Heart left ventricle (tissue), 13 donors: ENCODE data around the gene PATE1.

ENCODE experiments used
- POLR2A ChIP-seq, 2 donors: fragments of 450-650 bp; IDR thresholded peaks; one replicate each; pipeline ENCODE4 v1.6.1; 2017; ENCODE audit warnings: antibody characterized with exemption in 2 of 2, mild to moderate bottlenecking in 2 of 2, moderate library complexity in 2 of 2
- TF ChIP-seq, protein P1 (sequence below), 12 donors: fragments of 200-600 bp; sonication (generic) in 4 of 12; IDR thresholded peaks; one replicate each; pipeline versions ENCODE4 v1.5.0 to v1.8.0; 2018 to 2022; ENCODE audit warnings: antibody characterized with exemption in 12 of 12, mild to moderate bottlenecking in 5 of 12
- donor health status: ischemic (EF 13 %, LVEDD 7.1; RV severe dilation, severe dysfunction).
- donor health status: DM: no; HTN: yes; CAD: no.
- donor health status: DM: no; HTN: no; CAD: no.
- donor health status: ischemic (EF 25% LVEDD 6.9; RV normal size, moderate dysfunction).
- donor health status: ischemic (EF 25% LVEDD 5.7; RV mildly dilated, moderate dysfunction).
- donor health status: ischemic (EF 35%, LVEDD 5.7; RV mildly dilated, moderate dysfunction).
- donor health status: nonischemic (EF 11% LVEDD 7.7; RV severe dilation, severe dysfunction).
- donor health status: DM: yes; HTN: yes; CAD: no.
- donor health status: PGD.
- donor health status: ischemic (EF 29% LVEDD 5.4; RV normal size, mild dysfunction).
- donor health status: nonischemic (EF 23%, LVEDD 6.1; RV moderate dilation, normal function).

DNA sequence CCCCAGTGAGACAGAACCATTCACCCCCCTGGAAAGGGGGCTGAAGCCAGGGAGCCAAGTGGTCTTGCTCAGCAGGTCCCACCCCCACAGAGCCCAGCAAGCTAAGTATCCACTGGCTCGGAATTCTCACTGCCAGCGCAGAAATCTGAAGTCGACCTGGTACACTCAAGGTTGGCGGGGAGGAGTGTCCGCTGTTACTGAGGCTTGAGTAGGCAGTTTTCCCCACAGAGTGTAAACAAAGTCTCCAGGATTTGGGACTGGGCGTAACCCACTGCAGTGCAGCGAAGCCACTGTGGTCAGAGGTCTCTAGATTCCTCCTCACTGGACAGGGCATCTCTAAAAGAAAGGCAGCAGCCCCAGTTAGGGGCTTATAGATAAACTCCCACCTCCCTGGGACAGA lies 10.0 kb downstream of the PATE1 start:
- TF ChIP-seq, protein P1, sequence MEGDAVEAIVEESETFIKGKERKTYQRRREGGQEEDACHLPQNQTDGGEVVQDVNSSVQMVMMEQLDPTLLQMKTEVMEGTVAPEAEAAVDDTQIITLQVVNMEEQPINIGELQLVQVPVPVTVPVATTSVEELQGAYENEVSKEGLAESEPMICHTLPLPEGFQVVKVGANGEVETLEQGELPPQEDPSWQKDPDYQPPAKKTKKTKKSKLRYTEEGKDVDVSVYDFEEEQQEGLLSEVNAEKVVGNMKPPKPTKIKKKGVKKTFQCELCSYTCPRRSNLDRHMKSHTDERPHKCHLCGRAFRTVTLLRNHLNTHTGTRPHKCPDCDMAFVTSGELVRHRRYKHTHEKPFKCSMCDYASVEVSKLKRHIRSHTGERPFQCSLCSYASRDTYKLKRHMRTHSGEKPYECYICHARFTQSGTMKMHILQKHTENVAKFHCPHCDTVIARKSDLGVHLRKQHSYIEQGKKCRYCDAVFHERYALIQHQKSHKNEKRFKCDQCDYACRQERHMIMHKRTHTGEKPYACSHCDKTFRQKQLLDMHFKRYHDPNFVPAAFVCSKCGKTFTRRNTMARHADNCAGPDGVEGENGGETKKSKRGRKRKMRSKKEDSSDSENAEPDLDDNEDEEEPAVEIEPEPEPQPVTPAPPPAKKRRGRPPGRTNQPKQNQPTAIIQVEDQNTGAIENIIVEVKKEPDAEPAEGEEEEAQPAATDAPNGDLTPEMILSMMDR (IDR thresholded peaks at IDR 0.05): no peak
- no peak for TF ChIP-seq POLR2A (IDR thresholded peaks at IDR 0.05)
